Esophagus squamous epithelium (tissue), 5 donors: ENCODE measurements around the gene STXBP5L. TPM values are rescaled to one million over a fixed set of nuclear protein-coding genes. Genes with fewer than 3 reads are reported as not detected.
"Not testable (repeated sequence)": the region's sequence is repeated elsewhere in the genome, so short reads cannot be mapped to it uniquely, and the experiment has no call there.

Experiments used
- DNase-seq: peaks from one replicate; lab custom pipeline; 2025; lab: John Stamatoyannopoulos, UW
- H3K27ac ChIP-seq, 4 donors: fragments of 200-600 bp; sonication (generic); one replicate each; pipeline ENCODE4 v1.5.1; 2016 to 2019; ENCODE audit warnings: mild to moderate bottlenecking in 1 of 4
- H3K27me3 ChIP-seq, 4 donors: fragments of 200-600 bp; sonication (generic); 1 replicate in 3 of 4; 2 replicates in 1 of 4; pipeline versions ENCODE4 v1.5.1 to v1.6.0; 2017 to 2021; ENCODE audit warnings: antibody characterized with exemption in 1 of 4
- H3K36me3 ChIP-seq, 3 donors: fragments of 200-600 bp; sonication (generic); one replicate each; pipeline ENCODE4 v1.5.1; 2016 to 2019
- H3K4me1 ChIP-seq, 3 donors: fragments of 200-600 bp; sonication (generic); one replicate each; pipeline ENCODE4 v1.5.1; 2017 to 2019
- H3K4me3 ChIP-seq, 4 donors: fragments of 200-600 bp; sonication (generic); 1 replicate in 3 of 4; 2 replicates in 1 of 4; pipeline ENCODE4 v1.5.1; 2016 to 2019; ENCODE audit warnings: mild to moderate bottlenecking in 2 of 4, moderate library complexity in 1 of 4
- H3K9me3 ChIP-seq, 3 donors: fragments of 200-600 bp; sonication (generic); one replicate each; pipeline ENCODE4 v1.5.1; 2016 to 2019
- CTCF ChIP-seq, 6 experiments: fragments of 450-650 bp in 4 of 6; fragments of 200-600 bp in 2 of 6; sonication (generic) in 2 of 6; IDR thresholded peaks; one replicate each; pipeline ENCODE4 v1.5.1; 2016 to 2019; ENCODE audit warnings: antibody characterized with exemption in 6 of 6, mild to moderate bottlenecking in 4 of 6, moderate library complexity in 4 of 6
- POLR2A ChIP-seq, 4 donors: fragments of 450-650 bp; IDR thresholded peaks; one replicate each; pipeline ENCODE4 v1.6.1; 2017; ENCODE audit warnings: antibody characterized with exemption in 4 of 4, mild to moderate bottlenecking in 4 of 4, moderate library complexity in 3 of 4
- WGBS, 2 donors: methylation state at CpG; one replicate each; pipeline ENCODE4 v1.1.5; 2018; 5-methylcytosine and 5-hydroxymethylcytosine counted together
- intact Hi-C: fragments of 100-400 bp; cut with DNase I; formaldehyde crosslinking; loops from one replicate; pipeline ENCODE4 v1.15.0; 2022
- total RNA-seq, 4 donors: library from RNA; depleted of rRNA; stranded (reverse); fragments of >200 nt; gene quantifications; one replicate each; pipeline ENCODE4 v1.1.0, GENCODE V29; 2016
- donor health status: DM: yes; HTN: yes; CAD: no.

STXBP5L gene
- total RNA-seq, 4 donors from 2014 or later = 0.04 to 1.9 (median 0.18) TPM; not detected in 1

GRCh38 chr3:120879411-120879810 lies 28.6 kb upstream of the STXBP5L start:
- no peak for TF ChIP-seq POLR2A (IDR thresholded peaks at IDR 0.05)
- no peak for TF ChIP-seq CTCF (IDR thresholded peaks at IDR 0.05)
- intact Hi-C loops = no loop called here
- DNase-seq = no peak
- Histone ChIP-seq H3K27me3 (no peaks in the 10 kb centered on the region), H3K4me1 (no peaks in the 10 kb centered on the region), H3K27ac (no peak overlapping the region), H3K36me3 (no peaks in the 10 kb centered on the region), H3K9me3 (no peaks in the 10 kb centered on the region), H3K4me3 (no peak overlapping the region)
- 62% methylated on average over 4 of the region's 4 CpGs for WGBS, 2 donors

GRCh38 chr3:120892921-120893320 lies 15.1 kb upstream of the STXBP5L start:
- Histone ChIP-seq H3K9me3 (no peaks in the 10 kb centered on the region), H3K4me1 (no peaks in the 10 kb centered on the region), H3K36me3 (no peaks in the 10 kb centered on the region), H3K4me3 (no peak overlapping the region), H3K27ac (no peak overlapping the region), H3K27me3 (no peaks in the 10 kb centered on the region)
- intact Hi-C loops = no loop called here
- DNase-seq = no peak
- no peak for TF ChIP-seq POLR2A (IDR thresholded peaks at IDR 0.05)
- no peak for TF ChIP-seq CTCF (IDR thresholded peaks at IDR 0.05)

GRCh38 chr3:120894316-120895057 lies 13.5 kb upstream of the STXBP5L start:
- Histone ChIP-seq H3K27ac (no peak overlapping the region), H3K4me3 (no peak overlapping the region), H3K4me1 (no peaks in the 10 kb centered on the region), H3K9me3 (no peaks in the 10 kb centered on the region), H3K36me3 (no peaks in the 10 kb centered on the region), H3K27me3 (no peaks in the 10 kb centered on the region)
- WGBS, 2 donors = 9 to 10% methylated on average over 5 of the region's 5 CpGs
- DNase-seq = no peak
- no peak for TF ChIP-seq POLR2A (IDR thresholded peaks at IDR 0.05)
- TF ChIP-seq CTCF (IDR thresholded peaks at IDR 0.05) = no peak
- intact Hi-C loops = no loop called here

GRCh38 chr3:120901716-120902115 lies 6.3 kb upstream of the STXBP5L start:
- intact Hi-C loops, H3K4me3 ChIP-seq: not testable (repeated sequence)

GRCh38 chr3:120903221-120903620 lies 4.8 kb upstream of the STXBP5L start:
- no peaks in the 10 kb centered on the region for H3K36me3 ChIP-seq
- H3K4me1 ChIP-seq = peaks cover 0 to 7% (median 4%) of the 10 kb centered on the region in 3 donors
- H3K27ac ChIP-seq = no peak overlapping the region
- no peak overlapping the region for H3K4me3 ChIP-seq
- 39 to 58% methylated on average over 4 of the region's 4 CpGs for WGBS, 2 donors
- no peak for DNase-seq
- intact Hi-C loops = no loop called here
- no peaks in the 10 kb centered on the region for H3K9me3 ChIP-seq
- peaks cover 0 to 9% (median 0%) of the 10 kb centered on the region in 4 donors for H3K27me3 ChIP-seq
- TF ChIP-seq POLR2A (IDR thresholded peaks at IDR 0.05) (no peak), CTCF (IDR thresholded peaks at IDR 0.05) (no peak)

More at GRCh38 chr3:120901716-120902115, 6.3 kb upstream of the STXBP5L start:
- not testable (repeated sequence) for DNase-seq, H3K36me3 ChIP-seq, H3K27me3 ChIP-seq, H3K4me1 ChIP-seq, H3K27ac ChIP-seq, H3K9me3 ChIP-seq
- WGBS, 2 donors = 100% methylated on average over 1 of the region's 6 CpGs; no CpG with 5 or more reads in 1 of the 2 donors
